GM23248 (cell line): ENCODE measurements around the gene MYO5C. TPM values are rescaled to one million over a fixed set of nuclear protein-coding genes. Genes with fewer than 3 reads are reported as not detected.

ENCODE experiments used
- DNase-seq: peaks from one replicate; pipeline ENCODE4 v3.0.0-alpha.2; 2015
- H2AFZ ChIP-seq: fragments of 200-600 bp; sonication (generic); 2 replicates; pipeline ENCODE4 v1.6.1; 2016; ENCODE audit warnings: antibody characterized with exemption
- H3F3A ChIP-seq: fragments of 200-600 bp; sonication (generic); 2 replicates; pipeline ENCODE4 v1.6.1; 2016; ENCODE audit warnings: mild to moderate bottlenecking, antibody characterized with exemption, mixed run types; ENCODE audit not compliant: insufficient read depth
- H3K27ac ChIP-seq: fragments of 200-600 bp; sonication (generic); 2 replicates; pipeline ENCODE4 v1.5.1; 2016; ENCODE audit warnings: mild to moderate bottlenecking
- H3K27me3 ChIP-seq: fragments of 200-600 bp; sonication (generic); replicated peaks from 2 replicates; pipeline ENCODE4 v1.6.1; 2016; ENCODE audit warnings: mild to moderate bottlenecking; ENCODE audit not compliant: insufficient read depth
- H3K36me3 ChIP-seq: fragments of 200-600 bp; sonication (generic); 2 replicates; pipeline ENCODE4 v1.6.1; 2016; ENCODE audit warnings: low read depth, mild to moderate bottlenecking
- H3K4me1 ChIP-seq: fragments of 200-600 bp; sonication (generic); 2 replicates; pipeline ENCODE4 v1.6.1; 2016; ENCODE audit warnings: mild to moderate bottlenecking; ENCODE audit not compliant: insufficient read depth
- H3K4me2 ChIP-seq: fragments of 200-600 bp; sonication (generic); one replicate; pipeline ENCODE4 v1.6.1; 2016; ENCODE audit warnings: mild to moderate bottlenecking; ENCODE audit not compliant: unreplicated experiment
- H3K4me3 ChIP-seq: fragments of 200-600 bp; sonication (generic); 2 replicates; pipeline ENCODE4 v1.5.1; 2016; ENCODE audit warnings: mild to moderate bottlenecking
- H3K79me2 ChIP-seq: fragments of 200-600 bp; sonication (generic); 2 replicates; pipeline ENCODE4 v1.6.1; 2016; ENCODE audit warnings: mild to moderate bottlenecking; ENCODE audit not compliant: insufficient read depth
- H3K9ac ChIP-seq: fragments of 200-600 bp; sonication (generic); 2 replicates; pipeline ENCODE4 v1.6.1; 2016; ENCODE audit warnings: mild to moderate bottlenecking
- H3K9me2 ChIP-seq: fragments of 200-600 bp; sonication (generic); 2 replicates; pipeline ENCODE4 v1.6.1; 2016; ENCODE audit warnings: mixed run types, mild to moderate bottlenecking, moderate library complexity; ENCODE audit not compliant: insufficient read depth
- H3K9me3 ChIP-seq: fragments of 200-600 bp; sonication (generic); one replicate; pipeline ENCODE4 v1.6.1; 2017; ENCODE audit warnings: low read depth
- H4K20me1 ChIP-seq: fragments of 200-600 bp; sonication (generic); 2 replicates; pipeline ENCODE4 v1.6.0; 2016; ENCODE audit not compliant: insufficient read depth
- EZH2 ChIP-seq: fragments of 200-600 bp; sonication (generic); IDR thresholded peaks from 2 replicates; pipeline ENCODE4 v1.6.1; 2018; ENCODE audit warnings: antibody characterized with exemption, mild to moderate bottlenecking; ENCODE audit not compliant: insufficient read depth, poor library complexity, severe bottlenecking
- EZH2phosphoT487 ChIP-seq: fragments of 200-600 bp; sonication (generic); IDR thresholded peaks from 2 replicates; pipeline ENCODE4 v1.6.1; 2018; ENCODE audit warnings: antibody characterized with exemption, moderate library complexity, mild to moderate bottlenecking, low read depth; ENCODE audit not compliant: insufficient read depth
- WGBS, 2 experiments: methylation state at CpG; one replicate each; pipeline ENCODE4 v1.1.6; 2015 to 2017; ENCODE audit warnings: low lambda C conversion rate in 2 of 2, low coverage in 1 of 2; ENCODE audit errors: missing lambda C conversion rate in 2 of 2; 5-methylcytosine and 5-hydroxymethylcytosine counted together
- in situ Hi-C: fragments of 300-500 bp; cut with MboI; formaldehyde crosslinking; loops from 2 replicates; pipeline ENCODE4 v1.15.0; 2020
- polyA plus RNA-seq: library from polyadenylated mRNA; unstranded; fragments of >200 nt; fragmentation: Nextera tagmentation; extraction: Ambion mirVana; gene quantifications from 2 replicates; pipeline ENCODE4 v1.2.1, GENCODE V29; 2016
- total RNA-seq: library from RNA; depleted of rRNA; stranded (reverse); fragments of >200 nt; shearing (Covaris generic); gene quantifications from 2 replicates; pipeline ENCODE4 v1.2.3, GENCODE V29; 2014

Gene MYO5C
- total and polyA plus RNA-seq, 2 experiments from 2014 or later: not detected

GRCh38 chr15:52308446-52309153, 13.0 kb upstream of the MYO5C start:
- no peak overlapping the region for H3K27ac ChIP-seq
- H3K9me2 ChIP-seq: no peaks in the 10 kb centered on the region
- H3K4me1 ChIP-seq: peaks cover 7% of the 10 kb centered on the region; the same call in 1 of the 2 replicates
- H3K9ac ChIP-seq: no peak overlapping the region
- H3K79me2 ChIP-seq: no peaks in the 10 kb centered on the region
- H3K4me3 ChIP-seq: no peak overlapping the region
- no peaks in the 10 kb centered on the region for H3K9me3 ChIP-seq
- no peak overlapping the region for H3K4me2 ChIP-seq
- in situ Hi-C loops: no loop called here
- 85 to 87% methylated on average over 8 of the region's 8 CpGs for WGBS, 2 experiments
- H3F3A ChIP-seq: no peaks in the 10 kb centered on the region
- no peaks in the 10 kb centered on the region for H3K36me3 ChIP-seq
- no peak overlapping the region for H2AFZ ChIP-seq
- TF ChIP-seq EZH2phosphoT487: no peak
- no peak for TF ChIP-seq EZH2
- H4K20me1 ChIP-seq: no peaks in the 10 kb centered on the region
- no peaks in the 10 kb centered on the region for H3K27me3 ChIP-seq
- no peak for DNase-seq

- H2AFZ ChIP-seq: no peak overlapping the region
- no peak overlapping the region for H3K4me3 ChIP-seq
- in situ Hi-C loops: no loop called here
- no peaks in the 10 kb centered on the region for H3K36me3 ChIP-seq
- H3K79me2 ChIP-seq: no peaks in the 10 kb centered on the region
- no peak overlapping the region for H3K27ac ChIP-seq
- no peaks in the 10 kb centered on the region for H3K9me3 ChIP-seq
- peaks cover 7% of the 10 kb centered on the region; the same call in 1 of the 2 replicates for H3K4me1 ChIP-seq
- no peak overlapping the region for H3K4me2 ChIP-seq
- no peak overlapping the region for H3K9ac ChIP-seq
- no peaks in the 10 kb centered on the region for H4K20me1 ChIP-seq
- no peak for DNase-seq
- TF ChIP-seq EZH2phosphoT487 (no peak), EZH2 (no peak)
- H3K27me3 ChIP-seq: no peaks in the 10 kb centered on the region
- no peaks in the 10 kb centered on the region for H3F3A ChIP-seq
- WGBS, 2 experiments: 94 to 98% methylated on average over 4 of the region's 4 CpGs
- H3K9me2 ChIP-seq: no peaks in the 10 kb centered on the region
Observed at GRCh38 chr15:52307847-52308246, 12.2 kb upstream of the MYO5C start.

GRCh38 chr15:52306270-52306669, 10.7 kb upstream of the MYO5C start:
- H3K27ac ChIP-seq: no peak overlapping the region
- H3F3A ChIP-seq: no peaks in the 10 kb centered on the region
- in situ Hi-C loops: no loop called here
- H3K4me1 ChIP-seq: peaks cover 7% of the 10 kb centered on the region; the same call in 1 of the 2 replicates
- DNase-seq: peak; percentile 79
- TF ChIP-seq EZH2phosphoT487: no peak
- H3K9me2 ChIP-seq: no peaks in the 10 kb centered on the region
- H2AFZ ChIP-seq: no peak overlapping the region
- no peak overlapping the region for H3K9ac ChIP-seq
- H3K4me2 ChIP-seq: peak overlapping the region; percentile 1
- H3K27me3 ChIP-seq: no peaks in the 10 kb centered on the region
- H3K9me3 ChIP-seq: no peaks in the 10 kb centered on the region
- no peaks in the 10 kb centered on the region for H3K79me2 ChIP-seq
- no peaks in the 10 kb centered on the region for H4K20me1 ChIP-seq
- 35 to 43% methylated on average over 1 of the region's 1 CpG for WGBS, 2 experiments
- H3K4me3 ChIP-seq: no peak overlapping the region
- H3K36me3 ChIP-seq: no peaks in the 10 kb centered on the region

GRCh38 chr15:52303093-52303772, 7.6 kb upstream of the MYO5C start:
- no peaks in the 10 kb centered on the region for H3K79me2 ChIP-seq
- DNase-seq: no peak
- in situ Hi-C loops: no loop called here
- no peaks in the 10 kb centered on the region for H3K27me3 ChIP-seq
- H3K9me2 ChIP-seq: no peaks in the 10 kb centered on the region
- H4K20me1 ChIP-seq: no peaks in the 10 kb centered on the region
- H3K9me3 ChIP-seq: no peaks in the 10 kb centered on the region
- no peaks in the 10 kb centered on the region for H3F3A ChIP-seq
- no peak overlapping the region for H3K4me3 ChIP-seq
- H3K27ac ChIP-seq: no peak overlapping the region
- no peak for TF ChIP-seq EZH2phosphoT487
- H2AFZ ChIP-seq: no peak overlapping the region
- H3K9ac ChIP-seq: no peak overlapping the region
- WGBS, 2 experiments: 91 to 92% methylated on average over 3 of the region's 3 CpGs
- H3K4me1 ChIP-seq: peaks cover 7% of the 10 kb centered on the region; the same call in 1 of the 2 replicates
- H3K4me2 ChIP-seq: no peak overlapping the region
- H3K36me3 ChIP-seq: no peaks in the 10 kb centered on the region
